Occipital lobe (tissue), 2 donors: ENCODE measurements around the gene VPS26B. TPM values are rescaled to one million over a fixed set of nuclear protein-coding genes. Genes with fewer than 3 reads are reported as not detected.
"Not testable (repeated sequence)": the region's sequence is repeated elsewhere in the genome, so short reads cannot be mapped to it uniquely, and the experiment has no call there.

Experiments used
- DNase-seq: peaks from one replicate; lab custom pipeline; 2025; lab: John Stamatoyannopoulos, UW
- total RNA-seq: library from RNA; depleted of rRNA; stranded (reverse); fragments of >200 nt; gene quantifications from one replicate; pipeline ENCODE4 v1.2.3, GENCODE V29; 2014

The VPS26B gene
- total RNA-seq, 1 donor from 2014 or later: 61.9 TPM

DNA sequence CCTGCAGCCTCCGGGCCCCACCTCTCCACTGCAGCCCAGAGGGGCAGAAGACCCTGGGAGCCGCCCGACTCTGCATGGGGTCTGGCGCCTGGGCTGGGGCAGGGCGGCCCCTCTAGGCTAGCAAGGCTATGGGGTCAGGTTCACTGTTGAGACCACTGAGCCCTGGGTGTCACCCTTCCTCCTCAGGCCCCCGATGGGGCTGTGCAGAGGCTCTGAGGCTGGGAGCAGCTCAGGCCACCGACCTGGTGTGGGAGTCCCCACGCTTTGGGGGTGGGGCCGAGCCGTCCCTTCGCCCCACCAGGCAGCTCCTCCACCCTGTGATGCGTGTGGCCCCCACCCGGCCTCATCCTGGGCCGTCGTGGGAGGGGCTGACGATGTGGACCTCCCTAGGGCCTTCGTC is 57.2 kb downstream of the VPS26B start:
- not testable (repeated sequence) for DNase-seq

DNA sequence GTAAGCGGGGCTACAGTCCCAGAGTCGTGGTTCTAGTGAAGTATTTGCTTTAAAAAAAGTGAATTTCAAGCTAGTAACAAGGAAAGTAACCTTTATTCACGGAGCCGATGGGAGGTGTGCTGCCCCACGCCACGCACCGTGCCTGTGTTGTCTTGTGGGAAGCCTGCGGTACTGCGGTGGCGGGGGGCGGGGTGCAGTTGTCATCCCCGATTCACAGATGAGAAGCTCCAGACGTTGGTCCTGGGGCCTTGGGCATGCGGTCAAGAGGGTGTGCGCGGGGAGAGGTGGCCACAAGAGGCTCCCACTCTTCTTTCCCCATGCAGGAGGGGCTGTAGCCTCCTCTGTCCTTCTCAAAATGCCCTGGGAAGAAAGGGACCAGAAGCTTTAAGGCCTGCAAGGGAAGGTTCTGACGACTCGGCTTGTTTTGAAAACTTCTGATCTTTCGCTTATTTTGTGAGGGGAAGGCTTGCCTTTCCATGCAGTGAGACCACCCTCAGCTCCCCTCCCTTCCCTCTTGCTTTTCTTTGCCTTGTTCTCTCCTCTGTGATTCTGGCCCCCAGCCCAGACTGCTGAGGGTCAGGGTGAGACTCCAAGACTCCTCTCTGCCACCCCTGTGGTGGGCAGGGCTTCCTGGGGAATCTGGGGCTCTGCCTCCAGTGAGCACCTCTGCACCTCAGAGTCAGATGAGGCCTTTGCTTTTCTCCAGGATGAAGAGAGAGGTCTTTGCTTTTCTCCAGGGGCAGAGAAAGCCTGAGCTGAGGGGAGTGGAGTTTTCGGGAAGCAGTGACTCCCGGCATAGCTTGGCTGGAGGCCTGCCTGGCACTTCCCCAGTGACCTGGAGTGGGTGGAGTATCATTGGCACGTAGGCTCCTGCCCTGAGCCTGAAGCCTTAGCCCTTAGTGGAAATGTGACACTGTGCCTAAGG is 57.9 kb downstream of the VPS26B start:
- no peak for DNase-seq

DNA sequence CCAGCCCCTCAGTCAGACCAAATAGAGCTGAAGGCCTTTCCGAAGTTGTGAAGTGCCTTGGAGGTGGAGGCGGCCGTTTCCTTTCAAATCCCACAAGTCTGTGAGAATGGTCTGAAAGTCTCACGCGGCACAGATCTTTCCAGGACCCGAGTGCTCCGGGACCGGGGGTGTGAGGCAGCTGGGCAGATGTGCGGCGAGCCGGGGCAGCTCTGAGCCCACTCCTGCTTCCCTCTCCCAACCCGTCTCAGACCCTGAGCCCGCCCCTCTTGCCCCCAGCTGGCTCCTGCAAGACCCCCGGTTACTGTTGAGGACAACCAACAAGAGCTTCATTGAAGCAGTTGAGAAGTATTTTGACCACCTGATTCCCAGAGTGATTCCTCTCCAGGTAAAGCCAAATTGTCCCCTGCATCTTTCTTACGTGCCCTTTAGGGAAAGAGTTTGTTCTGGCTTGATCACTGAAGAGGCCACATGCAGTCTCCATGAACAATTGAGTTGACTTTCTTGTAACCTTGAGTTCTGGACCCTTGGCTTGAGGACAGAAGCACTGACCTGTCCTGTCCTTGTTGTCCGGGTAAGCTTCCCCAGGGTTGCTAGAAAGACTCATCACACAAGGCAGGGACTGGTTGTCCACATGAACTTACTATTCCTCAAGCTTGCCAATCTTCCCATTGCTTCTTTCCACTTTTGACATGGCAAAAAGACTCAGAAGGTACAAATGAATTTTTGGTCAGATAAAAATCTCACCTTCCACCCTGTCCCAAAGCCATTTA is 59.2 kb downstream of the VPS26B start:
- no peak for DNase-seq

DNA sequence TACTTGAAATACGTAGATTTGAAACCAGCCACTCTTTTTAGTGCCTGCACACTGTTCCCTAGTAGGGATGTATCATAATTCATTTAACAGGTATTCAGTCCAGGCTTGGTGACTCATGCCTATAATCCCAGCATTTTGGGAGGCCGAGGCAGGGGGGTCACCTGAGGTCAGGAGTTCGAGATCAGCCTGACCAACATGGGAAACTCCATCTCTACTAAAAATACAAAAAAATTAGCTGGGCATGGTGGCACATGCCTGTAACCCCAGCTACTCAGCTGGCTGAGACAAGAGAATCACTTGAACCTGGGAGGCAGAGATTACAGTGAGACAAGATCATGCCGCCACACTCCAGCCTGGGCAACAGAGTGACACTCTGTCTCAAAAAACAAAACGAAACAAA is 59.9 kb downstream of the VPS26B start:
- not testable (repeated sequence) for DNase-seq

DNA sequence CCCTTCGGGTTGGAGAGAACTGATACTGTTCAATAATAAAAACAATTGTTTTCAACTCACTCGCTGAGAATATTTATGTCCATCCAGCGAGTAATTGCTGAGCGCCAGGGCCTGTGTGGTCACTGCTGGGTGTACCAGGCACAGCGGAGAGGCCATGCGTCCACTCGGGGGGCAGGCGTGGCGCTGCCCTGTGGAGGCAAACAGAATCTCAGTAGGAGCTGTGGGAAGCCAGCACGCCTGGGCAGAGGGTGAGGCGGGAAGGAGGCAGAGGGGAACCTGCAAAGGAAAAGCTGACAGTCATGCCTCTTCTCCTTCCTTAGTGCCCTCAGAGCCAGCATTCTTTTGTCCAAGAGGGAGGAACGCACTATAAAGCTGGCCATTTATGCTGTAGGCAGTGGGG is 63.1 kb downstream of the VPS26B start:
- DNase-seq: no peak

DNA sequence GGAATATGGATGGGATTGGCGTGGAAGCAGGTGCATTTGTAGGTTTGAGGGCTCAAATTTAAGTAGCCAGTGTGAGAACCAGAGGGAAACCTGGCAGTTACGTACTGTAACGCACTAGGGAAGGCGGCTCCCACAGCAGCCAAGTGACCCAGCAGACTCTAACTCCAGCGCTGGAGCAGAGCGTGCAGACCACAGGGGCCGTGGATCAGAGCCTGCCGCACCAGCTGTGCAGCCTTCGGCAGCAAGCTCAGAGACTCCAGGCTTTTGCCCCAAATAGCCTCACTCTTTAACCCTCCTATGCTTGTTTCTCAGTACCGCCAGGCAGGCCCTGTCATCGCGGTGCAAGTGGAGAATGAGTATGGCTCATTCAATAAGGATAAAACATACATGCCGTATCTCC is 64.0 kb downstream of the VPS26B start:
- no peak for DNase-seq

DNA sequence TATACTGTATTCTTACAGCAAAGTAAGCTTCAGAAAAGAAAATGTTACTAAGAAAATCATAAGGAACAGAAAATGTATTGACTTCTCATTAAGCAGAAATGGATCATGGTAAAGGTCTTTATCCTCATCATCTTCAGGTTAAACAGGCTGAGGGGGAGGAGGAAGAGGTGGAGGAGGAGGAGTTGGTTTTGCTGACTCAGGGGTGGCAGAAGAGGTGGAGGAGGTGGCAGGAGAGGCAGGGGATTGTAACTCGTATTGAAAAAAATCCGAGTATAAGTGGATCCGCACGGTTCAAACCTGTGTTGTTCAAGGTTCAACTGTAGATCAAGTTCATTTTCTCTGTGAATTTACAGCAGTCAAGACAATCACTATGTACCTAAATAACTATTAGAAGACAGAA is 64.7 kb downstream of the VPS26B start:
- no peak for DNase-seq

DNA sequence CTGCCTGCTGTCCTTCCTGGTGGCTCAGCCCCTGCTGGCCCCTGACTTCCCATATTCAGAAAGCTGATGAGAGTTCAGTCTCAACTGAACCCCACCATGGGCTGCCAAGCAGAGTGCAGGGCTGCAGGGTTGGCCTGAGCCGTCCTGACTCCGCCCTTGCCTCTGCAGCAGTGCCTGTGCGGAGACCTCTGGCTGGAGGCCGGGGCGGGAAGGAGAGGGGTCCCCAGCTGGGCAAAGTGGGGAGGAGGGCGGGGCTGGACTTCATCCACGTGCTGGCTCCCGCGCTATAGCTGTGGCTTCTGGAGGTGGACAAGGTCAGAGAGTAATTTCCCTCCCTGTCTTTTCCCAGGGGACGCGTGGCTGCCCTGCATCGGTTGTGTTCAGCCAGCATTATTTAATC is 65.3 kb downstream of the VPS26B start:
- DNase-seq: no peak

DNA sequence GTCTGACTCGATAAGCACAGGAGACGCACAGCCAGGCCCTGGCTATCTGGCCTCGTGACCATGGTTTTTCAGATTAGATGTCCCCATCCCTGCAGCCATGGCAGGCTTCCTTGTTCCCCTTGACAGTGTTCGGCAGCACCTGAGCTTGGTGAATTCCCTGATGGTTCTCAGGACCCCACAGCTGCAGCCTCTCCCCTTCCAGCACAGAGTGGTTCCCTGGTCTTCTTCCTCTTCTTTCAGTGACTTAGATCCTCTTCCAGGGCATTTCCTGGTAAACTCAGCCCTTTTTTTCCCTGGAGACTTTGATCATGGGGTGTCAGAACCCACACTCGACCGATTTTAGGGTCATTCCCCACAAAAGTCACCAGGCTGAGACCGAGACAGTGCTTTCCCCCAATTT is 66.2 kb downstream of the VPS26B start:
- DNase-seq: no peak

DNA sequence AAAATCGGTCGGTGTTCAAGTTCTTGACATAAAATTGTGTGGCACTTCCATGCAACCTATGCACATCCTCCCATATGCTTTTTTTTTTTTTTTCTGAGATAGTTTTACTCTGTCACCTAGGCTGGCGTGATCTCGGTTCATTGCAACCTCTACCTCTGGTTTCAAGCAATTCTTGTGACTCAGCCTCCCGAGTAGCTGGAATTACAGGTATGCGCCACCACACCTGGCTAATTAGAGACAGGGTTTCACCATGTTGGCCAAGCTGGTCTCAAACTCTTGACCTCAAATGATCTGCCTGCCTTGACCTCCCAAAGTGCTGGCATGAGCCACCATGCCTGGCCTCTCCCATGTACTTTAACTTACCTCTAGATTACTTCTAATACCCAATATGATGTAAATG is 66.7 kb downstream of the VPS26B start:
- no peak for DNase-seq

DNA sequence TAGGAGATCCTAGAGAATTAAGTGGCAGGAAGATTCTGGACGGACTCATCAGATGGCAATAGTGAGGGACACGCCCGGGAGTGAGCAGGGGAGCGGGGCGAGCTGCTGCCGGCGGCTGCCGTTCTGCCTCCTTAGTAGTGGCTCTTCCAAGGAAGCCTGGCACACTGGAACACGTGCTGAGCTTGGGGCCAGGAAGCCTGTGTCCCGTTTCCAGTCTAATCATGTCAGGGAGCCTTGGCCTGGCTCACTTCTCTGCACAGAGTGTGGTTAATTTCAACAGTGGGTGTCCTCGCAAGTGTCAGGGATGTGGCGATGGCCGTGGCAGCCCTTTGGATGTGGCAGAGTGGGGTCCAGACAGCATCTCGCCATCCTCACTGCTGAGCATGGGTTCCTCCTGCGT is 68.2 kb downstream of the VPS26B start:
- no peak for DNase-seq

DNA sequence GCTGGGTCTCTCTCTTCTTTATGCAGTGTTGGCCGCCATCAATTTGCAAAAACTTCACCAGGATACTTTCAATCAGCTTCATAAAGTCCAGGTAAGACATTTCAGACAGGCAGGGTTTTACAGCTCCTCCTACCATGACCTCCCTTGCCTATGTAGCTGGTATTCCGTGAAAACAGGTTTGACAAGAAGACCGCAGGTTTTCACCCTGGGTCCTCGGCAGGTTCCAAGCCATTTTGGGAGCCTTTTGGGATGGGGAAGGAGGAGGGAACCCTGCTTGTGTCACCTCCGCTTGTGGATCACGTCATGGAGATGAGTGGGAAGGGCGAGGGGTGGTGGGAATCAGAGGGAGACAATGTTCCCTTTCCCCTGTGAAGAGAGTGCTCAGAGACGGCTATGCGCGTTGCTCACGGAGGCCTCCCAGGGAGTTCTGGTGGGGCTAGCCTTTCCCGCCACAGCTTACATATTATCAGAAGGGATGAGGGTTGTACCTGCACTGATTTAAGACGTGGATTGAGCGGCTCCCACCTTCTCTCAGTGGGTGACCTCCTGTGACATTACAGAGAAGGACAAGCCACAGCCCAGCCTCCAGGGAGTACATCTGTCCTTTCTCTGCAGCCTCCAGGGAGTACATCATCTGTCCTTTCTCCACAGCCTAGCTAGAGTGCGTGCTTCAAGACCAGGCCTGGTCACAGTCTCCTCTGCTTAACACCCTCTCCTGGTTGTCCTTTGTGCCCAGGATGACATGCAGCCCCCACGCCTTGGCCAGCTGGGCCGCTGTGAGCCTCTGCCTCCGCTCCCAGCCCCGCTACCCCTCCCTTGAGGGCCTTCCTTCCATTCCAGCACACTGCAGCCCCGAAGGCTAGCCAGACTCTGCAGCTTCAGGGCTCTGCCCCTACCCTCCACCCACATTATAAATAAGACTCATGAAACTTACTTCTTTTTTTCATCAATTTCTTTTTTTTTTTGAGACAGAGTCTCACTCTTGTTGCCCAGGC is 68.9 kb downstream of the VPS26B start:
- no peak for DNase-seq

DNA sequence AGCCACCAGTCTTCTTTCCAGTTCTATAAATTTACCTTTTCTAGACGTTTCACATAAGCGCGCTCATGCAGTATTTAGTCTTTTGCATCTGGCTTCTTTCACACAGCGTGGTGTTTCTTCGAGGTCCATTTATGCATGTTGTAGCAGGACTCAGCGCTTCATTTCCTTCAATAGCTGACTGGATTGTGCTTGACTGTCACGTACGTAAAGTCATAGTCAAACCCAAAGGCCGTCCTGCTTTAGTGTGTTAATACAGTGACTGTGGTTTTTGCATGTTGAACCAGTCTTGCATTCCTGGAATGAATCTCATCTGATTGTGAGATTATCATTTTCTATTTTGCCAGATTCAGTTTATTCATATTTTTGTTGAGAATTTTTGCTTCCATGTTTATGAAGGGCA is 70.2 kb downstream of the VPS26B start:
- no peak for DNase-seq

Other genes starting within 250 kb of the VPS26B start
- gene JAM3, start 155.6 kb upstream of the VPS26B start, total RNA-seq: 41.8 TPM
- gene NCAPD3, start 704 bp upstream of the VPS26B start, total RNA-seq: 11.4 TPM
- gene THYN1, start 28.7 kb downstream of the VPS26B start, total RNA-seq: 41.5 TPM
- gene ACAD8, start 28.9 kb downstream of the VPS26B start, total RNA-seq: 28.7 TPM
- 0.47 TPM for gene GLB1L3, start 51.7 kb downstream of the VPS26B start, total RNA-seq
- gene GLB1L2, start 107.3 kb downstream of the VPS26B start, total RNA-seq: 1.1 TPM
- gene B3GAT1, start 187.6 kb downstream of the VPS26B start, total RNA-seq: 34.6 TPM